PC-3 (cell line): Measurements from ENCODE around the gene FGD5. TPM values are rescaled to one million over a fixed set of nuclear protein-coding genes. Genes with fewer than 3 reads are reported as not detected.

Experiments
- ATAC-seq: fragments of 200-7000 bp; cut with Tn5 transposase; 2 replicates; pipeline ENCODE4 v1.9.1; 2020; ENCODE audit warnings: mild to moderate bottlenecking, moderate library complexity
- BruUV-seq: library from RNA; stranded (reverse); fragments of 400-500 nt; replicated peaks from 2 replicates; lab custom pipeline; 2021; lab: Mats Ljungman, UMichigan
- CTCF ChIA-PET: fragments of 300-600 bp; sonication (Branson Sonifier 250); formaldehyde crosslinking; loops from one replicate; lab custom pipeline; 2022; ENCODE audit warnings: antibody characterized with exemption; lab: Charles Lee
- POLR2A ChIA-PET: fragments of 300-600 bp; sonication (Branson Sonifier 250); formaldehyde crosslinking; loops from one replicate; lab custom pipeline; 2022; ENCODE audit warnings: antibody characterized with exemption; ENCODE audit not compliant: unreplicated experiment; lab: Charles Lee
- DNase-seq: peaks from one replicate; pipeline ENCODE4 v3.0.0-alpha.2; 2015
- H2AFZ ChIP-seq: fragments of 300-600 bp; sonication (generic); 2 replicates; pipeline ENCODE4 v1.6.0; 2016; ENCODE audit warnings: antibody characterized with exemption, low read length
- H3F3A ChIP-seq: fragments of 300-600 bp; sonication (generic); one replicate; pipeline ENCODE4 v1.6.0; 2017; ENCODE audit warnings: antibody characterized with exemption, low read length, control low read depth, mild to moderate bottlenecking; ENCODE audit not compliant: unreplicated experiment
- H3K27ac ChIP-seq: fragments of 300-600 bp; sonication (generic); 2 replicates; pipeline ENCODE4 v1.5.1; 2016; ENCODE audit warnings: mild to moderate bottlenecking, low read length
- H3K27me3 ChIP-seq: fragments of 300-600 bp; sonication (generic); 2 replicates; pipeline ENCODE4 v1.6.1; 2016; ENCODE audit warnings: low read length, mixed read lengths
- H3K36me3 ChIP-seq: fragments of 300-600 bp; sonication (generic); 2 replicates; pipeline ENCODE4 v1.6.1; 2016; ENCODE audit warnings: low read depth, mixed run types, low read length, mixed read lengths
- H3K4me1 ChIP-seq: fragments of 300-600 bp; sonication (generic); 2 replicates; pipeline ENCODE4 v1.5.1; 2016; ENCODE audit warnings: low read length; ENCODE audit not compliant: insufficient read depth
- H3K4me2 ChIP-seq: fragments of 300-600 bp; sonication (generic); 2 replicates; pipeline ENCODE4 v1.6.0; 2016; ENCODE audit warnings: low read length
- H3K4me3 ChIP-seq: fragments of 300-600 bp; sonication (generic); 2 replicates; pipeline ENCODE4 v1.5.1; 2016; ENCODE audit warnings: mild to moderate bottlenecking, low read length, mixed read lengths
- H3K79me2 ChIP-seq: fragments of 300-600 bp; sonication (generic); 2 replicates; pipeline ENCODE4 v1.6.1; 2017; ENCODE audit warnings: low read length, mixed read lengths
- H3K9ac ChIP-seq: fragments of 300-600 bp; sonication (generic); 2 replicates; pipeline ENCODE4 v1.6.0; 2016; ENCODE audit warnings: mild to moderate bottlenecking, low read length
- H3K9me2 ChIP-seq: fragments of 300-600 bp; sonication (generic); replicated peaks from 2 replicates; pipeline ENCODE4 v1.6.1; 2016; ENCODE audit warnings: mixed run types, low read length, mixed read lengths
- H3K9me3 ChIP-seq: fragments of 300-600 bp; sonication (generic); 2 replicates; pipeline ENCODE4 v1.6.1; 2016; ENCODE audit warnings: low read length, mixed read lengths
- H4K20me1 ChIP-seq: fragments of 300-600 bp; sonication (generic); 2 replicates; pipeline ENCODE4 v1.6.1; 2016; ENCODE audit warnings: low read length, mixed read lengths
- EZH2 ChIP-seq: fragments of 300-600 bp; sonication (generic); IDR thresholded peaks from one replicate; pipeline ENCODE4 v1.6.1; 2017; ENCODE audit warnings: antibody characterized with exemption, mild to moderate bottlenecking, low read length; ENCODE audit not compliant: unreplicated experiment
- EZH2phosphoT487 ChIP-seq: fragments of 300-600 bp; sonication (generic); IDR thresholded peaks from 2 replicates; pipeline ENCODE4 v1.6.1; 2018; ENCODE audit warnings: mild to moderate bottlenecking, antibody characterized with exemption, low read length, borderline replicate concordance
- intact Hi-C: fragments of 100-400 bp; cut with micrococcal nuclease; formaldehyde crosslinking; loops from 2 replicates; pipeline ENCODE4 v1.9.0; 2023
- total RNA-seq: library from RNA; depleted of rRNA; stranded (reverse); fragments of >200 nt; gene quantifications from 2 replicates; pipeline ENCODE4 v1.2.3, GENCODE V29; 2014
- TF ChIP-seq, protein P1 (sequence below): fragments of 300-600 bp; sonication (generic); conservative IDR thresholded peaks from 2 replicates; pipeline ENCODE4 v1.5.1; 2017; ENCODE audit warnings: antibody characterized with exemption, low read depth, mild to moderate bottlenecking, low read length

The FGD5 gene
- total RNA-seq, 1 experiment from 2014 or later, result not detected

DNA sequence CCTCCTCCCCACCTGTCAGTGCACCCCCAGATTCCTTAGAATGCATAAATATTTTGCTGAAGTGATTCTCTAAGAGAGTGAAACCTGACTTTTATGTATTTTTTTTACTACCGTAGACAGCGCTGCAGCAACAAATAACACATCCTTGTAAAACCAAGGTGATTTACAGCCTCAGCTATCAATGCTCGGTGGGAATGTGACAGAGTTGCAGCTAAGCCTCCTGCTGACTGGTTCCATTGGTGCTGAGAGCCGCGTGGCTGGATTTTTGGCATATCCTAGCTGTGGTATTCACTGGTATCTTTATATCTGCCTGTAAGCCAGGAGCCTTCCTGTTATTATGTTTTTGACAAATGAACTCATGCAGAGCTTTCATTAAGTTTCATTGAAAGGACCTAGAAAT is 11.0 kb downstream of the FGD5 start:
- no TSS peak for BruUV-seq
- Histone ChIP-seq H2AFZ (no peak overlapping the region), H3K27me3 (peaks cover 76% of the 10 kb centered on the region), H3K36me3 (no peaks in the 10 kb centered on the region), H3F3A (no peaks in the 10 kb centered on the region), H3K4me3 (no peak overlapping the region), H3K27ac (no peak overlapping the region), H3K4me1 (0 out of 2 replicates have a peak, but pooled peaks cover 3% of the 10 kb centered on the region), H3K9me3 (no peaks in the 10 kb centered on the region), H3K9ac (no peak overlapping the region), H3K79me2 (no peaks in the 10 kb centered on the region), H3K4me2 (no peak overlapping the region), H3K9me2 (no peaks in the 10 kb centered on the region), H4K20me1 (no peaks in the 10 kb centered on the region)
- TF ChIP-seq, protein P1, sequence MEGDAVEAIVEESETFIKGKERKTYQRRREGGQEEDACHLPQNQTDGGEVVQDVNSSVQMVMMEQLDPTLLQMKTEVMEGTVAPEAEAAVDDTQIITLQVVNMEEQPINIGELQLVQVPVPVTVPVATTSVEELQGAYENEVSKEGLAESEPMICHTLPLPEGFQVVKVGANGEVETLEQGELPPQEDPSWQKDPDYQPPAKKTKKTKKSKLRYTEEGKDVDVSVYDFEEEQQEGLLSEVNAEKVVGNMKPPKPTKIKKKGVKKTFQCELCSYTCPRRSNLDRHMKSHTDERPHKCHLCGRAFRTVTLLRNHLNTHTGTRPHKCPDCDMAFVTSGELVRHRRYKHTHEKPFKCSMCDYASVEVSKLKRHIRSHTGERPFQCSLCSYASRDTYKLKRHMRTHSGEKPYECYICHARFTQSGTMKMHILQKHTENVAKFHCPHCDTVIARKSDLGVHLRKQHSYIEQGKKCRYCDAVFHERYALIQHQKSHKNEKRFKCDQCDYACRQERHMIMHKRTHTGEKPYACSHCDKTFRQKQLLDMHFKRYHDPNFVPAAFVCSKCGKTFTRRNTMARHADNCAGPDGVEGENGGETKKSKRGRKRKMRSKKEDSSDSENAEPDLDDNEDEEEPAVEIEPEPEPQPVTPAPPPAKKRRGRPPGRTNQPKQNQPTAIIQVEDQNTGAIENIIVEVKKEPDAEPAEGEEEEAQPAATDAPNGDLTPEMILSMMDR, result no peak
- TF ChIP-seq EZH2phosphoT487, result no peak
- TF ChIP-seq EZH2, result no peak
- ATAC-seq (no peak), DNase-seq (no peak)
- ChIA-PET POLR2A (no interaction called here), CTCF (no interaction called here)
- intact Hi-C loops, result no loop called here

DNA sequence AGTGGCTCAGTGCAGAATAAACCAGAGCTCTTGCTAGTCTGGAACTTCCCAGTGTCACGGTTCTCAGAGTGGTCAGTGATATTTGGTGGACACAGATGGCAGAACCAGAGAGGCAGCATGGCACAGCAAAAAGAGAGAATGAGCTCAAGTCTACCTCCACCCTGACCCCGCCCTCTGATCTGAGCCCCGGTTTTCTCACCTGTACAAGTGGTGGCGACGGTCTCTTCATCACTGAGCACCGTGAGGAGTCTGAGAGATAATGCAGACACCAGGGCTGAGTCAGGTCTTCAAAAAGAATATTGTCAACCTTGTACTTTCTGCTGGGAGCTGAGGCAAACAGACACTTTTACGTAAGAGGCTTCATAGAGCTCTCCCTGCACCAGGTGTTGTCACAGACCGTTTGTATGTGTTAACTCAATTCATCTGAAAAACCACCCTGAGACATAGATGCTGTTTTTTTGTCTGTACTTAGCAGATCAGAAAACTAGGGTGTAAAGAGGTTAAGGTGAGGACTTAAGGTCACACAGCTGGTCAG is 13.2 kb downstream of the FGD5 start:
- no peak for DNase-seq
- Histone ChIP-seq H3K27ac (no peak overlapping the region), H3K4me1 (0 out of 2 replicates have a peak, but pooled peaks cover 3% of the 10 kb centered on the region), H3K36me3 (no peaks in the 10 kb centered on the region), H3K4me2 (no peak overlapping the region), H3K9me3 (no peaks in the 10 kb centered on the region), H3K9ac (no peak overlapping the region), H2AFZ (no peak overlapping the region), H3K9me2 (no peaks in the 10 kb centered on the region), H3K4me3 (no peak overlapping the region), H3K27me3 (peaks cover 76% of the 10 kb centered on the region), H3F3A (no peaks in the 10 kb centered on the region), H4K20me1 (no peaks in the 10 kb centered on the region), H3K79me2 (no peaks in the 10 kb centered on the region)
- intact Hi-C loops, result no loop called here
- POLR2A ChIA-PET, result no interaction called here
- ATAC-seq, result no peak
- no peak for TF ChIP-seq EZH2
- TF ChIP-seq, protein P1, result no peak
- TF ChIP-seq EZH2phosphoT487, result no peak
- CTCF ChIA-PET, result no interaction called here
- BruUV-seq, result no TSS peak

DNA sequence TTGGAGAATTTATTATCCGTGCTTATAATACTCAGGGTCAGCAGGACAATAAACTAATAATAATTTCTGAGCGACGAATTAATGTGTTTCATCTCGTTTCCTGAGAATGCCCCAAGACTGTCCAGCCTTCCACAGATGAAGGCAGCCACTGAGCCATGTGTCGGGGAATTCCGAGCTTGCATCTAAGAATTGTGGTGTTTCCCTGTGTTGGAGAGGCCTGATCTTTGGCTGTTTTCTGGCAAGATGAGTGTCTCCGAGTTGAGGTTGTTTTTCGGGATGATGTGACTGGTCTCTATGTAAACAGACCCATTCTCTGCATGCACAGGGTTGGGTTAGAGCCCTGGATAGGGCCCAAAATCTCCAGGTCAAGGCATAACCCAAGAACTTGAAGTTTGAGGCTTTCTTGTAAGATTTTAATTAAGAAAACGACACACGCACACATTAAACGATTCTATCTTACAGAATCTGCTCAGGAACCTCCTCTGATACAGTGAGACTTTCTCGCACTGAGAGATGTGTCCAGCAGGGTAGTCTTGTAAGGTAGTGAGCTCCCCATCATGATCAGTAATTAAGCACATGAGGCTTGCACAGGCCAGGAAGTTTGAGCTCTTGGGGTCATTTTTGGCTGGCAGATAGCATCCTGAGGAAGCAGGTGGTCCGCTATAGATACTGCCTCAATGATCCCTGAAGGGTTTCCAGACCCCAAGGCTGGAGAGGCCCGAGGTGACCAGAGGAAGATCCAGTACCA is 14.4 kb downstream of the FGD5 start:
- no peak overlapping the region for H3K27ac ChIP-seq
- peaks cover 87% of the 10 kb centered on the region for H3K27me3 ChIP-seq
- TF ChIP-seq, protein P1, result no peak
- TF ChIP-seq EZH2phosphoT487 (no peak), EZH2 (no peak)
- no TSS peak for BruUV-seq
- ChIA-PET POLR2A (no interaction called here), CTCF (no interaction called here)
- H3K79me2 ChIP-seq, result no peaks in the 10 kb centered on the region
- no peak for DNase-seq
- no peaks in the 10 kb centered on the region for H3K36me3 ChIP-seq
- H3K4me2 ChIP-seq, result no peak overlapping the region
- no peak overlapping the region for H2AFZ ChIP-seq
- no peaks in the 10 kb centered on the region for H3K9me2 ChIP-seq
- no peak overlapping the region for H3K4me3 ChIP-seq
- H3F3A ChIP-seq, result no peaks in the 10 kb centered on the region
- no peak overlapping the region for H3K9ac ChIP-seq
- H3K4me1 ChIP-seq, result no peaks in the 10 kb centered on the region
- no peaks in the 10 kb centered on the region for H3K9me3 ChIP-seq
- no peaks in the 10 kb centered on the region for H4K20me1 ChIP-seq
- ATAC-seq, result no peak
- intact Hi-C loops, result no loop called here
